ENCODE results near the gene WNK2. TPM values are rescaled to one million over a fixed set of nuclear protein-coding genes. Genes with fewer than 3 reads are reported as not detected.

The WNK2 gene
- total RNA-seq, 1 experiment from 2014 or later = 69.4 TPM

GRCh38 chr9:93188426-93189368, 4.8 kb downstream of the WNK2 start:
- no peak overlapping the region for H3K4ac ChIP-seq (ENCODE audit: low read depth, low read length)
- H3T11ph ChIP-seq (ENCODE audit: low read length) = no peak overlapping the region
- no peak overlapping the region for H2AK5ac ChIP-seq (ENCODE audit: insufficient read length, low read length)
- no peak overlapping the region for H3K9ac ChIP-seq (ENCODE audit: extremely low read depth, insufficient read length, low read length)
- no peak overlapping the region for H2AFZ ChIP-seq (ENCODE audit: low read length)
- H4K20me1 ChIP-seq (ENCODE audit: control insufficient read depth, insufficient read depth, insufficient read length) = peaks cover 5% of the 10 kb centered on the region
- Mint-ChIP-seq H3K27ac (peak overlapping the region in 1 of 3 experiments; percentile 86; a peak in 1 of 7 replicates), H3K4me1 (peaks cover 46 to 50% of the 10 kb centered on the region in 2 experiments), H3K27me3 (ENCODE audit: low read depth) (peaks cover 13% of the 10 kb centered on the region), H3K36me3 (ENCODE audit: insufficient read depth in 1 of 3, low read depth in 3 of 3) (peaks cover 0 to 7% (median 2%) of the 10 kb centered on the region in 3 experiments; a peak in 5 of 7 replicates), H3K9me3 (peaks cover 0 to 2% of the 10 kb centered on the region in 2 experiments; a peak in 1 of 5 replicates), H3K4me3 (no peak overlapping the region)
- H3K4me2 ChIP-seq (ENCODE audit: insufficient read depth, insufficient read length, low read length) = no peak overlapping the region
- no peak overlapping the region for H2BK120ac ChIP-seq (ENCODE audit: low read depth, low read length, poor library complexity, severe bottlenecking)
- H4K91ac ChIP-seq (ENCODE audit: insufficient read length, low read depth, low read length) = no peak overlapping the region
- no peak overlapping the region for H2BK15ac ChIP-seq (ENCODE audit: low read depth, low read length)
- no peak overlapping the region for H3K18ac ChIP-seq (ENCODE audit: insufficient read length, low read depth, low read length)
- no peak overlapping the region for H3K56ac ChIP-seq (ENCODE audit: insufficient read length, low read depth, low read length)
- H2BK12ac ChIP-seq (ENCODE audit: insufficient read length, low read depth, low read length) = no peak overlapping the region
- no peak overlapping the region for H4K8ac ChIP-seq (replicated peaks; ENCODE audit: insufficient read length, low read depth, low read length)
- no peak overlapping the region for H3K23ac ChIP-seq (ENCODE audit: insufficient read length, low read depth, low read length)
- no peak overlapping the region; the same call in 1 of the 2 replicates for H3K14ac ChIP-seq (ENCODE audit: insufficient read depth, low read length)
- DNase-seq = no peak
- H3K27me3 ChIP-seq (ENCODE audit: insufficient read depth, low read length) = no peaks in the 10 kb centered on the region
- peaks cover 3% of the 10 kb centered on the region for H3K79me1 ChIP-seq (ENCODE audit: insufficient read depth, low read depth, low read length, poor library complexity, severe bottlenecking)
- TF ChIP-seq CTCF (conservative IDR thresholded peaks at IDR 0.05) = no peak
- peaks cover 5% of the 10 kb centered on the region for H3K23me2 ChIP-seq (ENCODE audit: insufficient read length, low read depth, low read length, poor library complexity, severe bottlenecking)
- H2BK20ac ChIP-seq (ENCODE audit: low read depth, low read length, poor library complexity, severe bottlenecking) = no peak overlapping the region
- no peak overlapping the region for H4K5ac ChIP-seq (ENCODE audit: insufficient read length, low read depth, low read length)
- H3K79me2 ChIP-seq (ENCODE audit: insufficient read depth, low read length) = no peaks in the 10 kb centered on the region; the same call in 1 of the 2 replicates
- H2BK5ac ChIP-seq (ENCODE audit: insufficient read length, low read length) = no peak overlapping the region
- peaks cover 3% of the 10 kb centered on the region; the same call in 1 of the 2 replicates for H3K4me1 ChIP-seq (ENCODE audit: insufficient read depth, low read length)
- no peaks in the 10 kb centered on the region for H3K9me3 ChIP-seq (ENCODE audit: control insufficient read depth, low read depth, low read length)
- no CpG with 5 or more reads among the region's 14 CpGs for WGBS (ENCODE audit: extremely low coverage, insufficient read length, low lambda C conversion rate)
- H3K27ac ChIP-seq (ENCODE audit: insufficient read length, low read depth, low read length) = no peak overlapping the region

Measured in H9 (cell line).